ENCODE results near the gene IFNE.

DNA sequence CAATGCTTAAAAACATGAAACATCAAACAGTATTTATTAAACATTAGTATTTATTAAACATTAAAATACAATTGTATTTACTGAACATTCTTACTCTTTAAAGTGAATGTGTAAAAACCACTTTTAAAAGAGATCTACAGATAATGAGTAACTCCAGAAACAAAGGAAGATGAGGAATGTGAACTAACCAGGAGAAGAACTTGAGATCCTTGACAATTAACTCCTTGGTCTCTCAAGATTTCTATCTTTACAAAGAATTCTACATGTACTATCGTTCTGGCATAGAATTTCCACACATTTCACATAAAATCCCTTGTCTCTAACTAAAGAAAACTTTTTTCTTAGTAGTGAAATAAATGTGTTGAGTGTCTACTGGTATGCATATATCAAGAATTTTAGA lies 28.7 kb upstream of the IFNE start:
- no peak for TF ChIP-seq POLR2AphosphoS5 (IDR thresholded peaks at IDR 0.05; ENCODE audit: borderline replicate concordance, low read depth, low read length)
- no peak for TF ChIP-seq EZH2 (IDR thresholded peaks at IDR 0.05)
- no peak for TF ChIP-seq FOXP2 (optimal IDR thresholded peaks at IDR 0.05; ENCODE audit: control extremely low read depth, extremely low read length, insufficient read depth)

Measured in SK-N-MC (cell line).